Suprapubic skin (tissue), 3 donors: ENCODE results near the gene HOXA6.

Experiments
- POLR2AphosphoS5 ChIP-seq, 3 donors: sonication (generic); formaldehyde crosslinking; IDR thresholded peaks; one replicate each; pipeline ENCODE4 v1.6.1; 2017; ENCODE audit warnings: antibody characterized with exemption in 3 of 3
- TF ChIP-seq, protein P1 (sequence below), 2 donors: fragments of 200-600 bp in 1 of 2; fragments of 450-650 bp in 1 of 2; sonication (generic) in 1 of 2; IDR thresholded peaks; one replicate each; pipeline ENCODE4 v1.5.1; 2016 to 2019; ENCODE audit warnings: antibody characterized with exemption in 2 of 2, mild to moderate bottlenecking in 1 of 2, moderate library complexity in 1 of 2

- TF ChIP-seq, protein P1, sequence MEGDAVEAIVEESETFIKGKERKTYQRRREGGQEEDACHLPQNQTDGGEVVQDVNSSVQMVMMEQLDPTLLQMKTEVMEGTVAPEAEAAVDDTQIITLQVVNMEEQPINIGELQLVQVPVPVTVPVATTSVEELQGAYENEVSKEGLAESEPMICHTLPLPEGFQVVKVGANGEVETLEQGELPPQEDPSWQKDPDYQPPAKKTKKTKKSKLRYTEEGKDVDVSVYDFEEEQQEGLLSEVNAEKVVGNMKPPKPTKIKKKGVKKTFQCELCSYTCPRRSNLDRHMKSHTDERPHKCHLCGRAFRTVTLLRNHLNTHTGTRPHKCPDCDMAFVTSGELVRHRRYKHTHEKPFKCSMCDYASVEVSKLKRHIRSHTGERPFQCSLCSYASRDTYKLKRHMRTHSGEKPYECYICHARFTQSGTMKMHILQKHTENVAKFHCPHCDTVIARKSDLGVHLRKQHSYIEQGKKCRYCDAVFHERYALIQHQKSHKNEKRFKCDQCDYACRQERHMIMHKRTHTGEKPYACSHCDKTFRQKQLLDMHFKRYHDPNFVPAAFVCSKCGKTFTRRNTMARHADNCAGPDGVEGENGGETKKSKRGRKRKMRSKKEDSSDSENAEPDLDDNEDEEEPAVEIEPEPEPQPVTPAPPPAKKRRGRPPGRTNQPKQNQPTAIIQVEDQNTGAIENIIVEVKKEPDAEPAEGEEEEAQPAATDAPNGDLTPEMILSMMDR (IDR thresholded peaks at IDR 0.05), result no peak
- no peak for TF ChIP-seq POLR2AphosphoS5 (IDR thresholded peaks at IDR 0.05)
These were observed 14.0 kb downstream of the HOXA6 start for GRCh38 chr7:27133409-27134231.
